HCT116 (cell line): ENCODE measurements around the gene CBX1. TPM values are rescaled to one million over a fixed set of nuclear protein-coding genes. Genes with fewer than 3 reads are reported as not detected.

Experiments
- ATAC-seq: fragments of 200-7000 bp; cut with Tn5 transposase; 2 replicates; pipeline ENCODE4 v1.9.1; 2020; ENCODE audit warnings: mild to moderate bottlenecking, moderate library complexity
- BruUV-seq: library from RNA; stranded (reverse); fragments of 400-500 nt; replicated peaks from 2 replicates; lab custom pipeline; 2021; lab: Mats Ljungman, UMichigan
- CTCF ChIA-PET: fragments of 300-600 bp; sonication (Branson Sonifier 250); formaldehyde crosslinking; loops from one replicate; lab custom pipeline; 2021; ENCODE audit warnings: antibody characterized with exemption; lab: Charles Lee
- POLR2A ChIA-PET: fragments of 300-600, 350-600 bp; sonication (Branson Sonifier 250); formaldehyde crosslinking; loops from one replicate; lab custom pipeline; 2021; ENCODE audit warnings: antibody characterized with exemption; lab: Charles Lee
- RAD21 ChIA-PET, 2 experiments: fragments of 300-600 bp; sonication (Branson Sonifier 250); formaldehyde crosslinking; loops; one replicate each; lab custom pipeline; 2023; ENCODE audit warnings: low total read pairs in 2 of 2; ENCODE audit not compliant: uncharacterized antibody in 2 of 2, unreplicated experiment in 2 of 2, low non-redundant PET in 1 of 2; lab: Charles Lee
- DNase-seq: peaks from one replicate; pipeline ENCODE4 v3.0.0-alpha.2; 2010; ENCODE audit warnings: low read depth, low spot score
- H2AFZ ChIP-seq: fragments of 200-600 bp; shearing (Covaris generic), sonication (generic); 2 replicates; pipeline ENCODE4 v1.6.1; 2017; ENCODE audit warnings: low read depth, mixed run types, mixed read lengths, antibody characterized with exemption, low read length; ENCODE audit not compliant: poor library complexity, severe bottlenecking
- H3K27ac ChIP-seq: 2 replicates; pipeline ENCODE4 v1.5.1; 2012; ENCODE audit warnings: low read depth, low read length
- H3K27me3 ChIP-seq: fragments of 200-600 bp; sonication (generic); 2 replicates; pipeline ENCODE4 v1.6.1; 2016; ENCODE audit warnings: mixed run types, low read length, mixed read lengths; ENCODE audit not compliant: insufficient read depth
- H3K36me3 ChIP-seq, 2 experiments: fragments of 200-500 bp in 1 of 2; fragments of 200-600 bp in 1 of 2; sonication (Bioruptor generic) in 1 of 2; sonication (generic) in 1 of 2; 2 replicates each; pipeline versions ENCODE4 v1.5.1 to v1.6.1; 2014 to 2016; ENCODE audit warnings: low read length in 2 of 2, inconsistent platforms in 1 of 2, mixed read lengths in 1 of 2, mixed run types in 1 of 2; ENCODE audit not compliant: insufficient read depth in 2 of 2, control insufficient read depth in 1 of 2
- H3K4me1 ChIP-seq, 2 experiments: fragments of 200-600 bp in 1 of 2; sonication (generic) in 1 of 2; 2 replicates each; pipeline versions ENCODE4 v1.5.1 to v1.6.1; 2012 to 2017; ENCODE audit warnings: low read length in 2 of 2, inconsistent platforms in 1 of 2, mild to moderate bottlenecking in 1 of 2, mixed read lengths in 1 of 2, mixed run types in 1 of 2, moderate library complexity in 1 of 2; ENCODE audit not compliant: insufficient read depth in 2 of 2, control insufficient read depth in 1 of 2
- H3K4me2 ChIP-seq: fragments of 200-600 bp; sonication (generic); 2 replicates; pipeline ENCODE4 v1.6.1; 2017; ENCODE audit warnings: mixed run types, low read length, mixed read lengths
- H3K4me3 ChIP-seq, 2 experiments: fragments of 200-600 bp in 1 of 2; sonication (generic) in 1 of 2; replicated peaks in 1 of 2; 2 replicates each; pipeline ENCODE4 v1.5.1; 2011 to 2016; ENCODE audit warnings: low read length in 2 of 2, control low read depth in 1 of 2, low read depth in 1 of 2, mild to moderate bottlenecking in 1 of 2, mixed read lengths in 1 of 2, mixed run types in 1 of 2
- H3K79me2 ChIP-seq: fragments of 200-600 bp; sonication (generic); 2 replicates; pipeline ENCODE4 v1.6.1; 2017; ENCODE audit warnings: mild to moderate bottlenecking, mixed run types, low read length, moderate library complexity, mixed read lengths; ENCODE audit not compliant: insufficient read depth
- H3K9ac ChIP-seq: fragments of 200-600 bp; sonication (generic); 2 replicates; pipeline ENCODE4 v1.6.1; 2016; ENCODE audit warnings: low read length, mixed read lengths
- H3K9me2 ChIP-seq: fragments of 200-600 bp; sonication (generic), shearing (Covaris generic); 2 replicates; pipeline ENCODE4 v1.6.1; 2017; ENCODE audit warnings: mixed run types, mild to moderate bottlenecking, moderate library complexity; ENCODE audit not compliant: insufficient read depth
- H3K9me3 ChIP-seq, 2 experiments: fragments of 200-500 bp in 1 of 2; fragments of 200-600 bp in 1 of 2; sonication (Bioruptor generic) in 1 of 2; sonication (generic) in 1 of 2; 2 replicates each; pipeline ENCODE4 v1.6.1; 2014 to 2017; ENCODE audit warnings: low read length in 2 of 2, mixed read lengths in 2 of 2, inconsistent platforms in 1 of 2, low read depth in 1 of 2, mild to moderate bottlenecking in 1 of 2, mixed run types in 1 of 2, moderate library complexity in 1 of 2; ENCODE audit not compliant: control insufficient read depth in 1 of 2, insufficient read depth in 1 of 2
- H4K20me1 ChIP-seq: fragments of 200-600 bp; sonication (generic), shearing (Covaris generic); 2 replicates; pipeline ENCODE4 v1.6.1; 2017; ENCODE audit warnings: mixed run types, mild to moderate bottlenecking, moderate library complexity; ENCODE audit not compliant: insufficient read depth
- CBX3 ChIP-seq: IDR thresholded peaks from 2 replicates; pipeline ENCODE4 v1.6.1; 2012; ENCODE audit warnings: low read depth
- CEBPB ChIP-seq: IDR thresholded peaks from 2 replicates; pipeline ENCODE4 v1.6.1; 2012; ENCODE audit warnings: low read depth
- CTCF ChIP-seq, 3 experiments: fragments of 200-600 bp in 1 of 3; sonication (generic) in 1 of 3; IDR thresholded peaks in 2 of 3; conservative IDR thresholded peaks in 1 of 3; 2 replicates each; pipeline ENCODE4 v1.5.1; 2012 to 2017; ENCODE audit warnings: low read depth in 2 of 3, low read length in 2 of 3, antibody characterized with exemption in 1 of 3, borderline replicate concordance in 1 of 3, control low read depth in 1 of 3, mild to moderate bottlenecking in 1 of 3, mixed read lengths in 1 of 3, mixed run types in 1 of 3, moderate library complexity in 1 of 3; ENCODE audit not compliant: insufficient read depth in 1 of 3
- EGR1 ChIP-seq: IDR thresholded peaks from 2 replicates; pipeline ENCODE4 v1.6.1; 2012; ENCODE audit warnings: low read depth
- EZH2 ChIP-seq: fragments of 200-600 bp; sonication (generic); IDR thresholded peaks from 2 replicates; pipeline ENCODE4 v1.6.1; 2017; ENCODE audit warnings: antibody characterized with exemption, mixed run types
- EZH2phosphoT487 ChIP-seq: fragments of 200-600 bp; IDR thresholded peaks from 2 replicates; pipeline ENCODE4 v1.6.1; 2018; ENCODE audit warnings: antibody characterized with exemption, borderline replicate concordance
- FOSL1 ChIP-seq: IDR thresholded peaks from 2 replicates; pipeline ENCODE4 v1.6.1; 2012; ENCODE audit warnings: low read depth
- JUND ChIP-seq: IDR thresholded peaks from 2 replicates; pipeline ENCODE4 v1.6.1; 2012
- POLR2AphosphoS5 ChIP-seq: IDR thresholded peaks from 2 replicates; pipeline ENCODE4 v1.6.1; 2011; ENCODE audit warnings: mild to moderate bottlenecking, low read depth, low read length, moderate library complexity
- RAD21 ChIP-seq: IDR thresholded peaks from 2 replicates; pipeline ENCODE4 v1.6.1; 2012; ENCODE audit warnings: low read depth, mild to moderate bottlenecking
- REST ChIP-seq: IDR thresholded peaks from 2 replicates; pipeline ENCODE4 v1.6.1; 2012; ENCODE audit warnings: low read depth
- SIN3A ChIP-seq: IDR thresholded peaks from 2 replicates; pipeline ENCODE4 v1.6.1; 2012; ENCODE audit warnings: low read depth
- SP1 ChIP-seq: IDR thresholded peaks from 2 replicates; pipeline ENCODE4 v1.6.1; 2012; ENCODE audit warnings: low read depth
- TCF7L2 ChIP-seq: IDR thresholded peaks from 2 replicates; pipeline ENCODE4 v1.7.0; 2011; ENCODE audit warnings: borderline replicate concordance, inconsistent platforms; ENCODE audit not compliant: insufficient read depth, insufficient read length; ENCODE audit errors: extremely low read depth
- YY1 ChIP-seq: IDR thresholded peaks from 2 replicates; pipeline ENCODE4 v1.6.1; 2011; ENCODE audit warnings: low read length, low read depth, moderate library complexity, mild to moderate bottlenecking; ENCODE audit not compliant: insufficient replicate concordance; ENCODE audit errors: extremely low read depth
- ZBTB33 ChIP-seq: IDR thresholded peaks from 2 replicates; pipeline ENCODE4 v1.6.1; 2011; ENCODE audit warnings: mild to moderate bottlenecking, low read length, moderate library complexity; ENCODE audit not compliant: insufficient replicate concordance; ENCODE audit errors: extremely low read depth
- ZFX ChIP-seq: fragments of 450-650 bp; IDR thresholded peaks from 2 replicates; pipeline ENCODE4 v1.6.1; 2017
- ZNF274 ChIP-seq: fragments of 200-500 bp; sonication (Bioruptor generic); IDR thresholded peaks from 2 replicates; pipeline ENCODE4 v1.6.1; 2014; ENCODE audit warnings: mild to moderate bottlenecking, low read depth, low read length, inconsistent platforms
- intact Hi-C: fragments of 100-400 bp; cut with micrococcal nuclease; formaldehyde crosslinking; loops from 2 replicates; pipeline ENCODE4 v1.10.0; 2022
- total RNA-seq: library from RNA; stranded (reverse); gene quantifications from one replicate; pipeline ENCODE4 v1.2.1, GENCODE V29; 2021; ENCODE audit not compliant: unreplicated experiment

CBX1 gene
- total RNA-seq, 1 experiment from 2014 or later: 136 TPM

GRCh38 chr17:48148029-48148770, 46.9 kb upstream of the CBX1 start:
- H4K20me1 ChIP-seq: no peaks in the 10 kb centered on the region
- no peak overlapping the region for H3K9ac ChIP-seq
- CTCF ChIA-PET: interaction anchor here (1.2 to 1.7 kb wide), 3 partner anchors 17 to 465 kb away, joined by 3 to 6 read pairs (median 3); no protein-coding TSS in a partner anchor
- no peak for ATAC-seq
- H3K36me3 ChIP-seq: no peaks in the 10 kb centered on the region
- no peak overlapping the region for H3K4me2 ChIP-seq
- H3K4me3 ChIP-seq: no peak overlapping the region
- no peaks in the 10 kb centered on the region for H3K9me2 ChIP-seq
- H3K4me1 ChIP-seq: no peaks in the 10 kb centered on the region
- no peak overlapping the region for H2AFZ ChIP-seq
- BruUV-seq: no TSS peak
- RAD21 ChIA-PET: no interaction called here
- no peak for DNase-seq
- H3K79me2 ChIP-seq: no peaks in the 10 kb centered on the region
- POLR2A ChIA-PET: no interaction called here
- TF ChIP-seq REST (no peak), EGR1 (no peak), CBX3 (no peak), CTCF (IDR thresholded peaks at IDR 0.05 in 2 of 3, conservative IDR thresholded peaks at IDR 0.05 in 1 of 3; ENCODE audit: borderline replicate concordance in 1 of 3, insufficient read depth in 1 of 3, low read depth in 2 of 3, low read length in 2 of 3) (no peak), ZNF274 (no peak), YY1 (no peak), ZBTB33 (no peak), JUND (no peak), ZFX (no peak; the same call in 1 of the 2 replicates), EZH2phosphoT487 (no peak), CEBPB (no peak), TCF7L2 (no peak), RAD21 (no peak), SIN3A (no peak), EZH2 (no peak), SP1 (no peak), POLR2AphosphoS5 (no peak), FOSL1 (no peak)
- no peak overlapping the region for H3K27ac ChIP-seq
- H3K27me3 ChIP-seq: peaks cover 25% of the 10 kb centered on the region; the same call in 1 of the 2 replicates
- intact Hi-C loops: no loop called here
- H3K9me3 ChIP-seq: no peaks in the 10 kb centered on the region
